Sigmoid colon (tissue), 7 donors: ENCODE data around the gene CDK9. TPM values are rescaled to one million over a fixed set of nuclear protein-coding genes. Genes with fewer than 3 reads are reported as not detected.
A peak's percentile ranks its signal among the peaks of the same experiment; 100 is the strongest.

Experiments
- DNase-seq: peaks from one replicate; pipeline ENCODE4 v3.0.0-alpha.2; 2019
- H3K27ac ChIP-seq, 4 donors: fragments of 200-600 bp; sonication (generic); one replicate each; pipeline ENCODE4 v1.5.1; 2016 to 2019; ENCODE audit warnings: mild to moderate bottlenecking in 1 of 4
- H3K27me3 ChIP-seq, 3 donors: fragments of 200-600 bp; sonication (generic); one replicate each; pipeline ENCODE4 v1.5.1; 2019; ENCODE audit warnings: mild to moderate bottlenecking in 1 of 3
- H3K36me3 ChIP-seq, 4 donors: fragments of 200-600 bp; sonication (generic); one replicate each; pipeline ENCODE4 v1.5.1; 2016 to 2019
- H3K4me1 ChIP-seq, 4 donors: fragments of 200-600 bp; sonication (generic); one replicate each; pipeline ENCODE4 v1.5.1; 2017 to 2019
- H3K4me3 ChIP-seq, 4 donors: fragments of 200-600 bp; sonication (generic); one replicate each; pipeline ENCODE4 v1.5.1; 2017 to 2019; ENCODE audit warnings: mild to moderate bottlenecking in 2 of 4, moderate library complexity in 1 of 4
- H3K9me3 ChIP-seq, 4 donors: fragments of 200-600 bp in 3 of 4; sonication (generic) in 3 of 4; one replicate each; pipeline versions ENCODE4 v1.5.1 to v1.6.1; 2013 to 2019
- EP300 ChIP-seq, 4 donors: sonication (generic); formaldehyde crosslinking; IDR thresholded peaks; one replicate each; pipeline ENCODE4 v1.6.1; 2017; ENCODE audit warnings: antibody characterized with exemption in 4 of 4
- POLR2A ChIP-seq, 2 donors: fragments of 450-650 bp; IDR thresholded peaks; one replicate each; pipeline ENCODE4 v1.6.1; 2016; ENCODE audit warnings: antibody characterized with exemption in 2 of 2, mild to moderate bottlenecking in 2 of 2, moderate library complexity in 2 of 2
- POLR2AphosphoS5 ChIP-seq, 4 donors: sonication (generic); formaldehyde crosslinking; IDR thresholded peaks; one replicate each; pipeline ENCODE4 v1.6.1; 2017; ENCODE audit warnings: antibody characterized with exemption in 4 of 4
- WGBS, 2 donors: extraction: QIAGEN DNeasy Blood & Tissue Kit; methylation state at CpG; one replicate each; pipeline ENCODE4 v1.1.7; 2013; 5-methylcytosine and 5-hydroxymethylcytosine counted together
- intact Hi-C: fragments of 100-400 bp; cut with DNase I; formaldehyde crosslinking; loops from one replicate; pipeline ENCODE4 v1.15.1; 2023
- polyA plus RNA-seq, 3 donors: library from polyadenylated mRNA; stranded (reverse); fragments of 200-250 nt; gene quantifications; one replicate each; pipeline ENCODE4 v1.2.3, GENCODE V29; 2013
- total RNA-seq, 4 donors: library from RNA; depleted of rRNA; stranded (reverse); fragments of >200 nt; gene quantifications; one replicate each; pipeline ENCODE4 v1.1.0, GENCODE V29; 2016
- TF ChIP-seq, protein P1 (sequence below), 4 experiments: fragments of 450-650 bp in 3 of 4; fragments of 200-600 bp in 1 of 4; IDR thresholded peaks; one replicate each; pipeline ENCODE4 v1.5.1; 2016 to 2019; ENCODE audit warnings: antibody characterized with exemption in 4 of 4, mild to moderate bottlenecking in 3 of 4, moderate library complexity in 2 of 4
- donor health status: healthy with polysubstance abuse.
- donor health status: Bipolar disorder and iron deficiency.
- donor health status: healthy.

CDK9 gene
- total and polyA plus RNA-seq, 7 donors: 28.9 to 77.2 (median 47.2) TPM

DNA sequence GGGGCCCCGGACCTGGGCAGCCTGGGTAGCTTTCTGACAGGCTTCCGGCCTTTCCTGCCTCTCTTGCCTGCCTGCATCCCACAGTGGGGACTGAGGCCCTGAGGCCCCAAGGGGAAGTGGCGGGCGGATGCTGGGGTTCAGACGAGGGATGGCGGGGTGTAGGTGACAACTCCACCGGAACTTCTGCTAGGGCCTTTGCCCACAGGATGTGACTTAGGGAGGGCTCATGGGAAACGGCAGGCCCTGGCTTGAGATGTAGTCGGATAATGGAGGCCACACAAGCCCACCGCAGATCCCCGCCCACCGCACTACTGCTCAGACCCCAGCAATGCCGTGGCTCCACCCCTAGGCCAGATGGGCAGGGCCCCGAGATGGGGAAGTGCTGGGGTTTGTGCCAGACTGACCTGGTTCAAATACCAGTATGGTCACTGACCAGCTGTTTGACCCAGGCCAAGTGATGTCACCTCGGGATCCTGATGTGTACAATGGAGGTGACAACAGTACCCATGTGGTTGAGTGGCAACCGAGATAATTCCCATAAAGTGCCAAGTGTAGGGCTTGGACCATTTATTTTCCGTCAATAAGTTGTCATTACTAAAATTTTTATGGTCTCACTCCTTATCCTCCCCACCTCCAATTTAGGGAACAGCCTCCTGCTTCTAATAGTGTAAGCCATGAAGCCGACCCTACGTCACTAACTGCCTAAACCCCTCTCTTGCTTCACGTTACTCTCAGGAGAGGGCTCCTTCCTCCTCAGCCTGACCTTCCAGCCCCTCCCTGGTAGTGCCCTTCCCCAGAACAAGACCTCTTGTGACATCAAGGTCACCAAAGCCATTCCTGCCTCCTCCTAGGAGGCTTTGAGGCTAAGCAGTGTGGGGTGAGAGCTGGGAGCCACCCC lies 2.5 kb upstream of the CDK9 start:
- Histone ChIP-seq H3K4me3 (no peak overlapping the region), H3K27me3 (no peaks in the 10 kb centered on the region), H3K9me3 (no peaks in the 10 kb centered on the region), H3K36me3 (peaks cover 11 to 14% (median 12%) of the 10 kb centered on the region in 4 donors), H3K27ac (peak overlapping the region in 3 of 4 donors; percentile 96 to 99 (median 96)), H3K4me1 (peaks cover 0 to 25% (median 22%) of the 10 kb centered on the region in 4 donors)
- 46 to 65% methylated on average over 20 of the region's 20 CpGs for WGBS, 2 donors
- DNase-seq: peak; percentile 77
- TF ChIP-seq POLR2A (IDR thresholded peaks at IDR 0.05): no peak
- TF ChIP-seq, protein P1, sequence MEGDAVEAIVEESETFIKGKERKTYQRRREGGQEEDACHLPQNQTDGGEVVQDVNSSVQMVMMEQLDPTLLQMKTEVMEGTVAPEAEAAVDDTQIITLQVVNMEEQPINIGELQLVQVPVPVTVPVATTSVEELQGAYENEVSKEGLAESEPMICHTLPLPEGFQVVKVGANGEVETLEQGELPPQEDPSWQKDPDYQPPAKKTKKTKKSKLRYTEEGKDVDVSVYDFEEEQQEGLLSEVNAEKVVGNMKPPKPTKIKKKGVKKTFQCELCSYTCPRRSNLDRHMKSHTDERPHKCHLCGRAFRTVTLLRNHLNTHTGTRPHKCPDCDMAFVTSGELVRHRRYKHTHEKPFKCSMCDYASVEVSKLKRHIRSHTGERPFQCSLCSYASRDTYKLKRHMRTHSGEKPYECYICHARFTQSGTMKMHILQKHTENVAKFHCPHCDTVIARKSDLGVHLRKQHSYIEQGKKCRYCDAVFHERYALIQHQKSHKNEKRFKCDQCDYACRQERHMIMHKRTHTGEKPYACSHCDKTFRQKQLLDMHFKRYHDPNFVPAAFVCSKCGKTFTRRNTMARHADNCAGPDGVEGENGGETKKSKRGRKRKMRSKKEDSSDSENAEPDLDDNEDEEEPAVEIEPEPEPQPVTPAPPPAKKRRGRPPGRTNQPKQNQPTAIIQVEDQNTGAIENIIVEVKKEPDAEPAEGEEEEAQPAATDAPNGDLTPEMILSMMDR (IDR thresholded peaks at IDR 0.05): no peak
- no peak for TF ChIP-seq EP300 (IDR thresholded peaks at IDR 0.05)
- no peak for TF ChIP-seq POLR2AphosphoS5 (IDR thresholded peaks at IDR 0.05)
- intact Hi-C loops: loop anchor here (2.0 to 5.0 kb wide), 3 partner anchors 19 to 196 kb away; partner anchors contain the start of gene FPGS

DNA sequence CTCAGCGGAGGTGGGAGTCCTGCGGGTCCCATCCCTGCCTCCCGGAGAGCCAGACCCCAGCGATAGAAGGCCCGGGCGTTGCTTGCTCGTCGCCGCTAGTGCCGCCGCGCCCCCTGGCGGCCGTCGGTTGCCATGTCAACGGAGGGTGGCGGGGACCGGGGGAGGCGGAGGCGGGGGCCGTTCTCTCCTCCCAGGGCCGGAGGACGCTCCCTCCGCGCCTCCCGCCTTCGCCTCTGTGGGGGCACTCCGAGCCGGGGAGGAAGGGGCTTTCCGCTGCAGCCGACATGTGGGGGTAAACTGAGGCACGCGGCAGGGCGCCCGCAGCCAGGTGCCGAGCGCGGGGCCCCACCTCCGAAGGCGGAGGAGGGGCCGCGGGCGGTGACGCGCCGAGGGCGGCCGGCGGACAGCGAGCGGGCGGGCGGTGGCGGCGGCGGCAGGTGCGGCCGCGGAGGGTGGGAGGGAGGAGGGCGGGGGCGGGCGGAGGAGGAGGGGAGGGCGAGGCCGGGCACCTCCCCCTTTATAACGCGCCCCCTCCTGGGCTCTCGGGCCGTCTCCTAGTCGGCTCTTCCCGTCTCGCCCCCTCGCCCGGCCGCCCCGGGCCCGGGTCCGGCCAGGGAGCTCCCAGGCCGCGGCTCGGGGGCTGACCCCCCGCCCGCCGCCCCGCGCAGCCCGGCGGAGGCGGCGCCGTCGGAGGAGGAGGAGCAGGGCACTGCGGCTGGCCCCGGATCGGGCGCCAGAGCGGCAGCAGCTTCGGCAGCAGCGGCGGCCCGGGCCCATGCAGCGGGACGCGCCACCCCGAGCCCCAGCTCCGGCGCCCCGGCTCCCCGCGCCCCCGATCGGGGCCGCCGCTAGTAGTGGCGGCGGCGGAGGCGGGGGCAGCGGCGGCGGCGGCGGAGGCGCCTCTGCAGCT lies 556 bp upstream of the CDK9 start:
- H3K27ac ChIP-seq: peak overlapping the region; percentile 96 to 99 (median 96)
- no peaks in the 10 kb centered on the region for H3K27me3 ChIP-seq
- H3K4me3 ChIP-seq: peak overlapping the region; percentile 63 to 100 (median 96)
- 0 to 1% methylated on average over 119 to 122 of the region's 123 CpGs for WGBS, 2 donors
- intact Hi-C loops: loop anchor here (1.0 to 5.0 kb wide), 6 partner anchors 14 to 173 kb away; partner anchors contain the start of genes FPGS, ST6GALNAC4, STXBP1 and TOR2A
- TF ChIP-seq, protein P1 (IDR thresholded peaks at IDR 0.05): peak; percentile 94 to 98 (median 97)
- TF ChIP-seq POLR2AphosphoS5 (IDR thresholded peaks at IDR 0.05): peak in 2 of 4 donors; percentile 39 to 51
- TF ChIP-seq EP300 (IDR thresholded peaks at IDR 0.05): no peak
- peaks cover 23 to 33% (median 30%) of the 10 kb centered on the region in 4 donors for H3K36me3 ChIP-seq
- DNase-seq: peak; percentile 95
- H3K4me1 ChIP-seq: peaks cover 0 to 36% (median 29%) of the 10 kb centered on the region in 4 donors
- H3K9me3 ChIP-seq: no peaks in the 10 kb centered on the region

DNA sequence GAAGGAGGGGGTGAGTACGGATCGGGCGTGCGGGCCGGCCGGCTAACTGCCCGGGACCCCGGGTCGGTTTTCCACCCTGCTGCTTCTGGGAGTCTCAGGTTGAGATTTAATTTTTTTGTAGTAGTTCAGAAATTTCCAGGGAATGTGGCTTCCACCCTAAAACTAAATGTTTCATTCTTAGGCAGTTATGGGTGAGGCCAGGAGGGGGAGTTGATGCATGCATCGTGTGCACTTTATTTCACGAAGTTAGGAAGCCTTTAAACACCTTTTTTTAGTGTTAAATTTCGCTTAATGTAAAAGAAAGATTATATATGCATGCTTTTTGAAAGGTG lies 905 bp downstream of the CDK9 start:
- 1% methylated on average over 12 of the region's 12 CpGs for WGBS, 2 donors
- Histone ChIP-seq H3K4me3 (peak overlapping the region; percentile 93 to 100 (median 96)), H3K9me3 (no peaks in the 10 kb centered on the region), H3K27ac (peak overlapping the region; percentile 96 to 99 (median 96)), H3K36me3 (peaks cover 27 to 48% (median 42%) of the 10 kb centered on the region in 4 donors), H3K4me1 (peaks cover 0 to 38% (median 31%) of the 10 kb centered on the region in 4 donors), H3K27me3 (no peaks in the 10 kb centered on the region)
- intact Hi-C loops: loop anchor here (5.0 kb wide), 2 partner anchors 131 to 174 kb away; partner anchors contain the start of genes ST6GALNAC4 and STXBP1
- no peak for TF ChIP-seq POLR2A (IDR thresholded peaks at IDR 0.05)
- TF ChIP-seq, protein P1 (IDR thresholded peaks at IDR 0.05): peak in 2 of 4 experiments; percentile 21 to 24
- no peak for DNase-seq

DNA sequence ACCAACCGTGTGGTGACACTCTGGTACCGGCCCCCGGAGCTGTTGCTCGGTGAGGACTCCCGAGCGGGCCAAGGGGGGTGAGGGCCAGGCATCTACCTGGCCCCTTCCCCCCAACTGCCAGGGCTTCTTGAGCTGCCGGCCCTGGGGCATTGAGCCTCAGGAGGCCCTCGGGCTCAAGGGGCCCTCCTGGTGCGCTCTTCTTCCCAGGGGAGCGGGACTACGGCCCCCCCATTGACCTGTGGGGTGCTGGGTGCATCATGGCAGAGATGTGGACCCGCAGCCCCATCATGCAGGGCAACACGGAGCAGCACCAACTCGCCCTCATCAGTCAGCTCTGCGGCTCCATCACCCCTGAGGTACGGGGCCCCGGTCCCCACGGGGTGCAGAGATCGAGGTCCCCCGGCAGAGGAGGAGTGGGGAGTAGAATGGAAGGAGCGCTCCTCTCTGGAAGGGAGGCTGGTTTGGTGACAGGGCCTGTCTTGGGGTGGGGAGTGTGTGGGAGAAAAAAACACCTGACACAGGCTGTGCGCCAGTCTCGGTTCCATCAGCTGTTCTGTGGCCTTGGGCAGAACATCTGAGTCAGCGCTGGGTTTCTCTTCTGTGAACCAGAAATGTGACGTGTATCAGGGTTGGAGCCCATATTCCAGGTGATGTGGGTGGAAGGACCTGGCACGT lies 2.6 kb downstream of the CDK9 start:
- WGBS, 2 donors: 91 to 92% methylated on average over 26 of the region's 26 CpGs
- Histone ChIP-seq H3K27ac (no peak overlapping the region), H3K9me3 (no peaks in the 10 kb centered on the region), H3K27me3 (no peaks in the 10 kb centered on the region), H3K4me1 (peaks cover 0 to 38% (median 31%) of the 10 kb centered on the region in 4 donors), H3K4me3 (no peak overlapping the region), H3K36me3 (peaks cover 27 to 56% (median 47%) of the 10 kb centered on the region in 4 donors)
- intact Hi-C loops: loop anchor here (5.0 kb wide), 2 partner anchors 129 to 176 kb away; partner anchors contain the start of genes ST6GALNAC4 and STXBP1
- TF ChIP-seq, protein P1 (IDR thresholded peaks at IDR 0.05): no peak
- TF ChIP-seq POLR2AphosphoS5 (IDR thresholded peaks at IDR 0.05) (no peak), EP300 (IDR thresholded peaks at IDR 0.05) (no peak), POLR2A (IDR thresholded peaks at IDR 0.05) (no peak)
- no peak for DNase-seq
